H9 (cell line): ENCODE measurements around the gene KRT2. TPM values are rescaled to one million over a fixed set of nuclear protein-coding genes. Genes with fewer than 3 reads are reported as not detected.

Experiments
- DNase-seq: peaks from one replicate; pipeline ENCODE4 v3.0.0-alpha.2; 2017
- H2AFZ ChIP-seq: one replicate; pipeline ENCODE4 v1.6.1; 2013; ENCODE audit warnings: mild to moderate bottlenecking, low read length, control low read depth, moderate library complexity
- H2AK5ac ChIP-seq: 2 replicates; pipeline ENCODE4 v1.6.1; 2013; ENCODE audit warnings: low read length, control low read depth, mixed read lengths; ENCODE audit not compliant: insufficient read length
- H2BK120ac ChIP-seq: one replicate; pipeline ENCODE4 v1.6.1; 2013; ENCODE audit warnings: low read depth, mild to moderate bottlenecking, low read length, control low read depth, inconsistent platforms; ENCODE audit not compliant: poor library complexity, severe bottlenecking
- H2BK12ac ChIP-seq: 2 replicates; pipeline ENCODE4 v1.6.1; 2013; ENCODE audit warnings: low read length, control low read depth, mixed read lengths, low read depth; ENCODE audit not compliant: insufficient read length
- H2BK15ac ChIP-seq: 2 replicates; pipeline ENCODE4 v1.6.1; 2013; ENCODE audit warnings: low read depth, low read length, control low read depth
- H2BK20ac ChIP-seq: one replicate; pipeline ENCODE4 v1.6.1; 2013; ENCODE audit warnings: low read depth, mild to moderate bottlenecking, low read length, control low read depth, inconsistent platforms; ENCODE audit not compliant: poor library complexity, severe bottlenecking
- H2BK5ac ChIP-seq: 2 replicates; pipeline ENCODE4 v1.6.1; 2013; ENCODE audit warnings: low read length, control low read depth, mixed read lengths; ENCODE audit not compliant: insufficient read length
- H3K14ac ChIP-seq: 2 replicates; pipeline ENCODE4 v1.6.1; 2013; ENCODE audit warnings: low read length, control low read depth; ENCODE audit not compliant: insufficient read depth
- H3K18ac ChIP-seq: 2 replicates; pipeline ENCODE4 v1.6.1; 2013; ENCODE audit warnings: low read depth, mild to moderate bottlenecking, mixed read lengths, low read length, control low read depth; ENCODE audit not compliant: insufficient read length
- H3K23ac ChIP-seq: 2 replicates; pipeline ENCODE4 v1.6.1; 2013; ENCODE audit warnings: low read length, control low read depth, mixed read lengths, low read depth; ENCODE audit not compliant: insufficient read length
- H3K23me2 ChIP-seq: 2 replicates; pipeline ENCODE4 v1.6.1; 2013; ENCODE audit warnings: low read depth, mild to moderate bottlenecking, mixed read lengths, low read length, control low read depth; ENCODE audit not compliant: insufficient read length, poor library complexity, severe bottlenecking
- H3K27ac ChIP-seq: 2 replicates; pipeline ENCODE4 v1.5.1; 2013; ENCODE audit warnings: low read length, control low read depth, mixed read lengths, low read depth; ENCODE audit not compliant: insufficient read length
- H3K27me3 ChIP-seq: 2 replicates; pipeline ENCODE4 v1.6.1; 2013; ENCODE audit warnings: low read length, control low read depth, inconsistent platforms; ENCODE audit not compliant: insufficient read depth
- H3K4ac ChIP-seq: 2 replicates; pipeline ENCODE4 v1.6.1; 2013; ENCODE audit warnings: low read depth, mild to moderate bottlenecking, control low read depth, inconsistent platforms, low read length, moderate library complexity
- H3K4me1 ChIP-seq: 2 replicates; pipeline ENCODE4 v1.6.1; 2013; ENCODE audit warnings: low read length, control low read depth, inconsistent platforms; ENCODE audit not compliant: insufficient read depth
- H3K4me2 ChIP-seq: 2 replicates; pipeline ENCODE4 v1.6.1; 2013; ENCODE audit warnings: low read length, control low read depth, mixed read lengths; ENCODE audit not compliant: insufficient read length, insufficient read depth
- H3K56ac ChIP-seq: 2 replicates; pipeline ENCODE4 v1.6.1; 2013; ENCODE audit warnings: low read depth, mild to moderate bottlenecking, mixed read lengths, low read length, control low read depth; ENCODE audit not compliant: insufficient read length
- H3K79me1 ChIP-seq: 2 replicates; pipeline ENCODE4 v1.6.1; 2013; ENCODE audit warnings: low read depth, mild to moderate bottlenecking, moderate library complexity, low read length, control low read depth, inconsistent platforms; ENCODE audit not compliant: insufficient read depth, poor library complexity, severe bottlenecking
- H3K79me2 ChIP-seq: 2 replicates; pipeline ENCODE4 v1.6.1; 2013; ENCODE audit warnings: low read length, control low read depth, inconsistent platforms; ENCODE audit not compliant: insufficient read depth
- H3K9ac ChIP-seq: 2 replicates; pipeline ENCODE4 v1.6.1; 2013; ENCODE audit warnings: low read length, control low read depth, mixed read lengths; ENCODE audit not compliant: insufficient read length; ENCODE audit errors: extremely low read depth
- H3K9me3 ChIP-seq: one replicate; pipeline ENCODE4 v1.6.1; 2013; ENCODE audit warnings: low read depth, low read length, inconsistent platforms; ENCODE audit not compliant: control insufficient read depth
- H3T11ph ChIP-seq: one replicate; pipeline ENCODE4 v1.6.1; 2013; ENCODE audit warnings: mild to moderate bottlenecking, low read length, control low read depth, inconsistent platforms
- H4K20me1 ChIP-seq: one replicate; pipeline ENCODE4 v1.6.1; 2013; ENCODE audit not compliant: control insufficient read depth, insufficient read length, insufficient read depth
- H4K5ac ChIP-seq: 2 replicates; pipeline ENCODE4 v1.6.1; 2013; ENCODE audit warnings: low read depth, mild to moderate bottlenecking, mixed read lengths, low read length, control low read depth; ENCODE audit not compliant: insufficient read length
- H4K8ac ChIP-seq: replicated peaks from 2 replicates; pipeline ENCODE4 v1.6.1; 2013; ENCODE audit warnings: low read length, control low read depth, mixed read lengths, low read depth; ENCODE audit not compliant: insufficient read length
- H4K91ac ChIP-seq: 2 replicates; pipeline ENCODE4 v1.6.1; 2013; ENCODE audit warnings: low read depth, mild to moderate bottlenecking, moderate library complexity, mixed read lengths, low read length, control low read depth; ENCODE audit not compliant: insufficient read length
- H3K27ac Mint-ChIP-seq, 3 experiments: 2 replicates in 2 of 3; 3 replicates in 1 of 3; pipeline ENCODE4 v1.8.0; 2020 to 2021; ENCODE audit warnings: mixed read lengths in 3 of 3, mild to moderate bottlenecking in 1 of 3, moderate library complexity in 1 of 3
- H3K27me3 Mint-ChIP-seq: 2 replicates; pipeline ENCODE4 v1.8.0; 2021; ENCODE audit warnings: low read depth, mild to moderate bottlenecking, moderate library complexity, mixed read lengths
- H3K36me3 Mint-ChIP-seq, 3 experiments: 2 replicates in 2 of 3; 3 replicates in 1 of 3; pipeline ENCODE4 v1.8.0; 2020 to 2021; ENCODE audit warnings: low read depth in 3 of 3, mixed read lengths in 3 of 3; ENCODE audit not compliant: insufficient read depth in 1 of 3
- H3K4me1 Mint-ChIP-seq, 2 experiments: 2 replicates each; pipeline ENCODE4 v1.8.0; 2020; ENCODE audit warnings: mixed read lengths in 2 of 2
- H3K4me3 Mint-ChIP-seq, 2 experiments: 2 replicates in 1 of 2; 3 replicates in 1 of 2; pipeline ENCODE4 v1.8.0; 2020 to 2021; ENCODE audit warnings: mild to moderate bottlenecking in 2 of 2, mixed read lengths in 2 of 2, moderate library complexity in 1 of 2
- H3K9me3 Mint-ChIP-seq, 2 experiments: 2 replicates in 1 of 2; 3 replicates in 1 of 2; pipeline ENCODE4 v1.8.0; 2020; ENCODE audit warnings: mild to moderate bottlenecking in 2 of 2, mixed read lengths in 2 of 2, moderate library complexity in 1 of 2
- WGBS: extraction: QIAGEN DNeasy Blood & Tissue Kit; methylation state at CpG from one replicate; pipeline ENCODE4 v1.1.7; 2013; ENCODE audit warnings: missing lambda C conversion rate, low lambda C conversion rate, mixed read lengths; ENCODE audit not compliant: insufficient read length; ENCODE audit errors: extremely low coverage; 5-methylcytosine and 5-hydroxymethylcytosine counted together
- total RNA-seq: library from RNA; stranded (reverse); gene quantifications from 2 replicates; pipeline ENCODE4 v1.2.1, GENCODE V29; 2021
- TF ChIP-seq, protein P1 (sequence below): fragments of 200-600 bp; sonication (generic); conservative IDR thresholded peaks from 3 replicates; pipeline ENCODE4 v1.8.0; 2021; ENCODE audit warnings: antibody characterized with exemption, mild to moderate bottlenecking

KRT2 gene
- total RNA-seq, 1 experiment from 2014 or later, result not detected

DNA sequence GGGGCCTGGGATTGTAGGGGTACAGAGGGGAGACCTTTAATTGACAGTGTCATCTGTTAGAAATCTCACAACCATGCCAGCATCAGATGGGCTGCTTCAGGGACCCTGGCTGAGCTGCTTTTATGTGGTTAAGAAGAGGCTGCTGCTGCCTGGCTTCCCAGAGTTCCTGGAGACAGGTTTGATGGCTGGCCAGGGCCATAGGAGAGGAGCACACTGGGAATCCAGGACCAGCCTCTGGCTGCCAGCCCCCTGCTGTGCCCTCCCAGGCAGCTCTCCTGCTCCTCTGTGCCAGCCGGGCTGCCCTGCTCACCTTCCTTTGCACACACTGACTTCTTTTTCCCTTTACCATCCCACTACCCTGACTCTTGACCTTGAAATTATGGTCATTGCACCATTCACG lies 33.1 kb downstream of the KRT2 start:
- Histone ChIP-seq H4K91ac (no peak overlapping the region), H3K14ac (no peak overlapping the region), H3K4me1 (no peaks in the 10 kb centered on the region), H2BK15ac (no peak overlapping the region), H4K20me1 (no peaks in the 10 kb centered on the region), H3K4ac (no peak overlapping the region; the same call in 1 of the 2 replicates), H3K27ac (no peak overlapping the region), H3K27me3 (no peaks in the 10 kb centered on the region), H3K9me3 (no peaks in the 10 kb centered on the region), H4K5ac (no peak overlapping the region), H3K9ac (no peak overlapping the region), H3K4me2 (no peak overlapping the region), H2BK120ac (no peak overlapping the region), H2BK12ac (no peak overlapping the region), H2BK20ac (no peak overlapping the region), H3K18ac (peak overlapping the region; percentile 41), H4K8ac (no peak overlapping the region), H3K23me2 (no peaks in the 10 kb centered on the region), H2BK5ac (no peak overlapping the region), H3K56ac (no peak overlapping the region), H3K79me2 (no peaks in the 10 kb centered on the region), H2AK5ac (no peak overlapping the region), H3K23ac (no peak overlapping the region), H3T11ph (no peak overlapping the region), H2AFZ (no peak overlapping the region), H3K79me1 (no peaks in the 10 kb centered on the region)
- Mint-ChIP-seq H3K4me3 (no peak overlapping the region), H3K36me3 (no peaks in the 10 kb centered on the region), H3K27me3 (peaks cover 14% of the 10 kb centered on the region), H3K4me1 (peaks cover 10 to 14% of the 10 kb centered on the region in 2 experiments), H3K9me3 (no peaks in the 10 kb centered on the region), H3K27ac (no peak overlapping the region)
- WGBS, result no CpG with 5 or more reads among the region's 2 CpGs
- peak; percentile 25 for DNase-seq
- TF ChIP-seq, protein P1, sequence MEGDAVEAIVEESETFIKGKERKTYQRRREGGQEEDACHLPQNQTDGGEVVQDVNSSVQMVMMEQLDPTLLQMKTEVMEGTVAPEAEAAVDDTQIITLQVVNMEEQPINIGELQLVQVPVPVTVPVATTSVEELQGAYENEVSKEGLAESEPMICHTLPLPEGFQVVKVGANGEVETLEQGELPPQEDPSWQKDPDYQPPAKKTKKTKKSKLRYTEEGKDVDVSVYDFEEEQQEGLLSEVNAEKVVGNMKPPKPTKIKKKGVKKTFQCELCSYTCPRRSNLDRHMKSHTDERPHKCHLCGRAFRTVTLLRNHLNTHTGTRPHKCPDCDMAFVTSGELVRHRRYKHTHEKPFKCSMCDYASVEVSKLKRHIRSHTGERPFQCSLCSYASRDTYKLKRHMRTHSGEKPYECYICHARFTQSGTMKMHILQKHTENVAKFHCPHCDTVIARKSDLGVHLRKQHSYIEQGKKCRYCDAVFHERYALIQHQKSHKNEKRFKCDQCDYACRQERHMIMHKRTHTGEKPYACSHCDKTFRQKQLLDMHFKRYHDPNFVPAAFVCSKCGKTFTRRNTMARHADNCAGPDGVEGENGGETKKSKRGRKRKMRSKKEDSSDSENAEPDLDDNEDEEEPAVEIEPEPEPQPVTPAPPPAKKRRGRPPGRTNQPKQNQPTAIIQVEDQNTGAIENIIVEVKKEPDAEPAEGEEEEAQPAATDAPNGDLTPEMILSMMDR, result no peak
